HL-60/S4 treated with phorbol 12-myristate 13-acetate at 8.2 ng/mL for 4 days and 3 days (cell line): Measurements from ENCODE around the gene CTNNBL1.
"Not testable (repeated sequence)": the region's sequence is repeated elsewhere in the genome, so short reads cannot be mapped to it uniquely, and the experiment has no call there.

Source experiments
- in situ Hi-C: fragments of 300-500 bp; cut with MboI; formaldehyde crosslinking; loops from 2 replicates; pipeline ENCODE4 v1.15.0; 2022; ENCODE audit warnings: low sequenced_read_pairs

CTNNBL1 gene

GRCh38 chr20:37706298-37706697 is 12.5 kb downstream of the CTNNBL1 start:
- in situ Hi-C loops, result no loop called here

DNA sequence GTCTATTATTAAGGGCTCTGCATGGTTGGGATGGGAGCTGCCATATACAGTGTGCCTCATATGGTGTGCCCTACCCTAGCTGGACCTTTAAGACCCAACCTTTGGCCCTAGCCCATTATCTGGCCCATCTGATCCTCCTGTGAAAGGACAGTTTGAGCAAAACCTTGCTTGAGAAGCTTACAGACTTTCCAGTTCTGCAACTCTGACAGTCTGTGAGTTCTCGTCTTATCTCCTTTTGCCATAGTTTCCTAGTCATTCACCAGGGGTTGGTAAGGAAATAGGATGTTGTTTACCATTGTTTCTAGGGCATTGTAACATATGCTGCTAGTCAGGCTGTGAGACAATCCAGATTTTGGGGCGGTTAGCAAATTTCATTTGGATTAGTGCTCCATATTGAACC is 17.2 kb downstream of the CTNNBL1 start:
- in situ Hi-C loops, result no loop called here

DNA sequence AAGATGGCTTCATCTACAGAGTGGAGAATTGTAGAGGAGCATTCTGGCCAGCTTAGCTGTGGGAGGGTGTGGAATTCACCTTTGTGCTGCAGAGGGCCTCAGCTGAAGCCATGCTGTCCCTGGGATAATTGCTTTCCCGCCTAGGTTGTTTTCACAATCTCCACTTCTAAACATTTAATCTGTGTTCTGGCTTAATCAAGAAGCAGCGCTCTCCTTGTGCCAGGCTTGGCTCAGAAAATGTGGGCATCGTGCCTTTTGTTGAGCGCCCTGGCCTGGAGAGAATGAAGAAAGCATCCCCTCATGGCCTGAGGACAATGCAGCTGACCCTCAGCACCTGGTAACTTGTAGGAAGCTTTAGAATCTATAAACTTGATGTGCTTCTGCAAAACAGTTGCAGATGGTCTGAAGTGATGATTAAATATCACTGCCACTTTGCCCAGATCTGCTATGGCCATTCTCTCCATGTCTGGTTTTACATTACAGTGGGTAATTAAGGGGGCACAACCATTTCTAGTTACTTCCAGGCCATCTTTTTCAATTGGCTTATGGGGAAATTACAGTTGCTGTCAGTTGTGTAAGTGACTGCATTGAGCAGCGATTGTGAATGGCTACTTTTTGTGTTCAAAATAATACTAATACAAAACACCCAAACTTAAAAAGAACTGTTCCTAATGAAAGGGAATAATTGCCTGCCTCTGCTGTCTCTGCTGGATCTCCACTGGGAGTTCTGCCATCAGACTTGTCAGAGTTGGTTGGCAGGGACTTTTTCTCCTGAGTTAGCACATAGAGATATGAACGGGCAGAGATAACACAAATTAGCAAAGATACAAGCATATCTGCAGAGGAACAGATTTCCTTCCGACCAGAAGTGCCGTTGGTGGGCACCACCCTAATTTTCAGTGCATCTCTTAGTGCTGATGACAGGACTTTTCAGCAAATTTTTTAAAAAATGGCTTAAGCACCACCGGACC is 18.4 kb downstream of the CTNNBL1 start:
- in situ Hi-C loops, result no loop called here

- in situ Hi-C loops, result no loop called here
Measured at GRCh38 chr20:37713396-37713795, 19.6 kb downstream of the CTNNBL1 start.

DNA sequence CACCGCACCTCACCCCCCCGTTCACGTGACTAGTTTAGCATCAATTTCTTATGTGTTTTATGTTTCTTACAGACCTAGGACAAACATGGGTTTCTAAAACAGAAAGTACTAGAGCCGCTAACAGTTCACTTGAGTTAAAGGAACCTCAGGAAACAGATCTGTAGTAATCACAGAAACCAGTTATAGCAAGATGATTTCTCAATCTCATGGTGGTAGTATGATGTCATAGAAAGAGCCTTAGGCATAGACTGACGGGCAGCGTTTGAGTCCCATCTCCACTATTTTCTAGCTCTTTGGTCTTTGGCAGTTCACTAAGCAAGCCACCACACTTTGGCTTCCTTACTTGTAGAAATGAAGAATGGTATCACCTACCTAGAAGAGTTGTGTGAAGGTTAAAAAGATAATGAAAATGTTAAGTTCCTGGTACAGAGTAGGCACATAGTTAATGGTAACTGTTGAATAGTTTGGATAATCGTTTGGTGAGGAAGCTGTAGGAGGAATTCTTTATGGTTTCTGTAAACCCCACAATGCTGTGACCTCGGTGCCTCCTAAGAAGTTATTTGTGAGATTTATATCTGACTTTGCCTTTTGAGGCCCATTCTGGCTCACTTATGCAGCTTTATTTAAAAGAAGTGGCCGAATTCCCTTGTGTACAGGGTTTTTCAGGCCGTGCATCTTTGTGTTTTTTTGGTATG is 21.3 kb downstream of the CTNNBL1 start:
- in situ Hi-C loops, result no loop called here

DNA sequence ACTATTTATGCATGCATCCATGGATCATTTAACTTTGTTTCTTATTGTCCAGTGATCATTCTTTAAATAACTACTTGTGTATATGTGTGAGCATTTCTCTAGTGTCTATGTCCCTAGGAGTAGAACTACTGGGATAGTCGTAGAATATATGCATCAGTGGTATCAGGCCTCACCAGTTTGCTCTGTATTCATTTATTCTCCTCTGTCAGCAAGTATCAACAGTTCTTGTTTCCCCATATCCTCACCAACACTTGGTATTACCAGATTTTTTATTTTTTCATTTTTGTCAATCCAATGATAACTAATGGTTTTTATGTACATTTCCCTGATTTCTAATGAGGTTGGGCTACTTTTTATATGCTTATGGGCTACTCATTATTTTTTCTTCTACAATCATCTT is 27.9 kb downstream of the CTNNBL1 start:
- in situ Hi-C loops, result no loop called here

- in situ Hi-C loops, result not testable (repeated sequence)
Measured at GRCh38 chr20:37722312-37722711, 28.5 kb downstream of the CTNNBL1 start.

- in situ Hi-C loops, result no loop called here
Measured at GRCh38 chr20:37723668-37724067, 29.8 kb downstream of the CTNNBL1 start.

DNA sequence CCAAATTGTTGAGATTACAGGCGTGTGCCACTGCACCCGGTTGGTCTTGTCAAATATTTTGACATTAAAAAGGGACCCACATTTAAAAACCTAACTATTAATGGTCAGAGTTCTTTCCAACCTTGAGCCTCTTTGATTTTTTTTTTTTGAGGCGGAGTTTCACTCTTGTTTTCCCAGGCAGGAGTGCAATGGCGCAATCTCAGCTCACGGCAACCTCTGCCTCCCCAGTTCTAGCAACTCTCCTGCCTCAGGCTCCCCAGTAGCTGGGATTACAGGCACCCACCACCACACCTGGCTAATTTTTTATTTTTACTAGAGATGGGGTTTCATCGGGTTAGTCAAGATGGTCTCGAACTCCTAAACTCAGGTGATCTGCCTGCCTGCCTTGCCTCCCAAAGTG is 31.3 kb downstream of the CTNNBL1 start:
- in situ Hi-C loops, result no loop called here

- in situ Hi-C loops, result no loop called here
Measured at GRCh38 chr20:37725855-37726254, 32.0 kb downstream of the CTNNBL1 start.

- in situ Hi-C loops, result no loop called here
Measured at GRCh38 chr20:37726321-37726720, 32.5 kb downstream of the CTNNBL1 start.

- in situ Hi-C loops, result no loop called here
Measured at GRCh38 chr20:37726971-37727956, 33.4 kb downstream of the CTNNBL1 start.

DNA sequence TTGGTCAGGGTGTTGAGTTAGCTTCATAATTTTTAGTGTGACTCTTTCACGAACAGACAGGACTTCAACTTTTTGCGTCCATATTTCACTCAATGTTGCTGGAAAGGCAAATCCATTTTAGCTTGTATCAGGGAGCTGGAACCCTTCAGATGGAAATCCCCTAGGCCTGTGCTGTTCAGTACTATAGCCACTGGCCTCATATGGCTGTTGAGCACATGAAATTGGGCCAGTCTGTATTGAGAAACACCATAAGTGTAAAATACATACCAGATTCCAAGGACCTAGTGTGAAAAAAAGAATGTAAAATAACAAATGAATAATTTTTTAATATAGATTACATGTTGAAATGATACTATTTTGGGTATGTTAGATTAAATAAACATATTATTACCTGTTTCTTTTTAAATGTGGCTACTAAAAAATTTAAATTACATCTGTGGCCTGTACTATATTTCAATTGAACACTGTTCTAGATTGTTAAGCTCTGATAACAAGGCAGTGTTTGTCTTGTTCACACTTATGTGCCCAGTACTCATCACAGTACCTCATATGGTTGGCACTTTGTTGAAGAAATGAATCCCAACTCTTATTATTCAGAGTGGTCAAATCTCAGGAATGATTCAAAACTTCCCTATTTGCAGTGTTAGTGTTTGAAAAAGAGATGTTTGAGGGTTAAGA is 34.3 kb downstream of the CTNNBL1 start:
- in situ Hi-C loops, result no loop called here

DNA sequence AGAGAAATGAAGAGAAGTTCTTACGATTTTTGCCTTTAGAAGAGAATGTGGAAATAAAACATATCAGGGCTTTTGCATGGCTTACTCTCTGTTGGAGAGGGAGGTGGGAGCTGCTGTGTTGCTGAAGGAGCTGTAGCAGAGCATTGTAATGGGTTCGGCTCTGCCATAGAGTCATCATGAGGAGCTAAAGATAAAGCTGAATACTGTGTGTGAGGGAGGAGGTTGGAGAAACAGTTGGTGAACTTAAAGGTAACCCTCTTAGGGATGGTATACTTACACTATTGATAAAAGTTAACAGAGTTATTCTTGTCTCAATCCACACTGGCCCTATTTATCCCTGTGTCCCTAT is 34.8 kb downstream of the CTNNBL1 start:
- in situ Hi-C loops, result no loop called here

DNA sequence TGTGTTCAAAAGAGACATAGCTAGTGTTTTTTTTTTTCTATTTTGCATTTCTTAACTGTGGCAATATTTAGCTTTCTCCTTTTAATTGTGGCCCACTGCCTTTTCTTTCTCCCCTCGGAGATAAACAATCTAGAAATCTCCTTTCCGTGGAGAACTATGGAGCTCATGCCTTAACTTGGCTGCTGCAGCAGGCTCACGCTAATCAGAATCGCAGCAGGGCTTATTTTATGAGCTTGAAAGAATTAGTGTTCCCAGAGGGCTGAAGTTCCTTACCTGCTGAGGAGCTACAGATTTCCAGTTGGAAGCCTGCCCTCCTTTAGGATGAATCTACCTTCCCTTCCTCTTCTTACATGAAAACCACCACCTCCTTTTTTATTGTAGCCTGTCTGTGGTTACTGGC is 35.6 kb downstream of the CTNNBL1 start:
- in situ Hi-C loops, result no loop called here

GRCh38 chr20:37729909-37730308 is 36.1 kb downstream of the CTNNBL1 start:
- in situ Hi-C loops, result no loop called here

- in situ Hi-C loops, result no loop called here
Measured at GRCh38 chr20:37733416-37733815, 39.6 kb downstream of the CTNNBL1 start.

GRCh38 chr20:37734228-37734985 is 40.6 kb downstream of the CTNNBL1 start:
- in situ Hi-C loops, result no loop called here

GRCh38 chr20:37735541-37735940 is 41.7 kb downstream of the CTNNBL1 start:
- in situ Hi-C loops, result no loop called here

DNA sequence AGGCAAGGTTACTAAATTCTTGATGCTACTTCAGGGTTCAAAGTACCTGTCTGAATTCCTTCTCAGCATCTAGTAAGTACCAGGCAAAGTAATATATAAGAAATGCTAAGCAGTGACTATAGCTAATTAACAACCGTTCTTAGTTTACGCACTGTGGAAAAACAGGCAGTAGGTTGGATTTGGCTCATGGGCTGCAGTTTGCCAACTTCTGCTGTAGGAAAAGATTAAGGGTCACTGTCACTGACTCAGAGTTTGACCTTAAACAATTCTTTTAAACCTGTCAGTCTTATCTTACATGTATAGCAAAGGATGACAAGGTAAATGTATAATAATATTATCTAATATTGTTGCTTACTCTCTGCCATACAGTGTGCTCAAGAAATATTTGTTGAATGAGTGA is 42.3 kb downstream of the CTNNBL1 start:
- in situ Hi-C loops, result no loop called here
